GM21529 (cell line): ENCODE results near the gene TFPT.

Experiments
- ATAC-seq: cut with Tn5 transposase; IDR thresholded peaks from one replicate; pipeline ENCODE4 v1.9.1; 2021; ENCODE audit not compliant: unreplicated experiment

TFPT gene

DNA sequence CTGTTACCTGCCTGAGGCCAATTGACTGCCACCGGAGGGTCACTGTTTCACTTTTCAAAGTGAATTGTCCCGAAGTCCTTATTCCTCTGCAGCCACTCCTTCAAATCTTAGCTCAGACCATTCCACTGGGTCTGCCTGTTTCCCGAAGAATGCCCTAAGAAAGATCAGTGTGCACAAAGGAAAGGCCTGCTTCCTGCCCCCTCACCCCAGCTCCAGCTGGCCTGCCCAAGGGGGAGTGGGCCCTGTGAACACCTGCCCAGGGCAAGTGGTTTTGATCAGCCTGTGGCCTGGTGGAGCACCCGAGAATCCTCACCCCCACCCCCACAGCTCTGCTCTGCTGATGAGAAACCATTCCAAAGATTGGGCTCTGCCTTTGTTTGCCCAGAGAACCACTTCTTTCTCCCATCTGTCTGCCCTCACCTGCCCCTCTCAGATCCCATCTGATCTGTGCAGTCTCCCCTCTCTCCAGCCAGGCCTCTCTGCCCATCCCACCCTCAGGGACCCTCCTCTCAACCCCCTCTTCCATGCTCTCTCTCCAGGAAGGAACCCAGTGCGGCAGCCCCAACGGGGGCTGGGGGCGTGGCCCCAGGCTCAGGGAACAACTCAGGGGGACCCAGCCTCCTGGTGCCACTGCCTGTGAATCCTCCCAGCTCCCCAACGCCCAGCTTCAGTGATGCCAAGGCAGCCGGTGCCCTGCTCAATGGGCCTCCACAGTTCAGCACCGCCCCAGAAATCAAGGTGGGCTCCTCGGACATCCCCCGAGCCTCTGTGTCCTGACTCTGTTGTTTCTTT, 33.8 kb upstream of the TFPT start:
- ATAC-seq, result no peak

DNA sequence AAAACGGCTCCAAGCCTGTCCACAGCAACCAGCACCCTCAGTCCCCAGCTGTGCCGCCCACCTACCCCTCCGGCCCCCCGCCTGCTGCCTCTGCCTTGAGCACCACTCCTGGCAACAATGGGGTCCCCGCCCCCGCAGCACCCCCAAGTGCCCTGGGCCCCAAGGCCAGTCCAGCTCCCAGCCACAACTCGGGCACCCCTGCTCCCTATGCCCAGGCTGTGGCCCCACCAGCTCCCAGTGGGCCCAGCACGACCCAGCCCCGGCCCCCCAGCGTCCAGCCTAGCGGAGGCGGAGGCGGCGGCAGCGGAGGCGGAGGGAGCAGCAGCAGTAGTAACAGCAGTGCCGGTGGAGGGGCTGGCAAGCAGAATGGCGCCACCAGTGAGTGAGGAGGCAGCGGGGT, 32.7 kb upstream of the TFPT start:
- no peak for ATAC-seq

DNA sequence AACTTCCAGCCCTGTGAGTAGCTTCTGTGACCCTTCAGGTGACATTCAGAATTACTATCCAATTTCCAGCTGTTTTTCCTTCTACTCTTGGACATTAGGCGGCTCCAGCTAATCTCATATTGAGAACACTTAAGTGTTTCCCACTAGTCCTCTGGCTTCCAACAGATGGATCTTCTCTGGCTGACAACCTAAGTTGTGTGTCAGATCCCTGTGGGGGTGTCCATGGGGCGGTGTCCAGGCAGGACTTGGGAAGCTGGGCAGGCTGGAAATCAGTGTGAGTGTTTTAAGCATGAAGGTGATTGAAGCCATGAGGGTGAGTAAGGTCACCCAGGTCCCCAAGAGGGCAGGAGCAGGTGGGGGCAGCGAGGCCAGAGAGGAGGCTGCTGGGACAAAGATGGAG, 32.2 kb upstream of the TFPT start:
- no peak for ATAC-seq

DNA sequence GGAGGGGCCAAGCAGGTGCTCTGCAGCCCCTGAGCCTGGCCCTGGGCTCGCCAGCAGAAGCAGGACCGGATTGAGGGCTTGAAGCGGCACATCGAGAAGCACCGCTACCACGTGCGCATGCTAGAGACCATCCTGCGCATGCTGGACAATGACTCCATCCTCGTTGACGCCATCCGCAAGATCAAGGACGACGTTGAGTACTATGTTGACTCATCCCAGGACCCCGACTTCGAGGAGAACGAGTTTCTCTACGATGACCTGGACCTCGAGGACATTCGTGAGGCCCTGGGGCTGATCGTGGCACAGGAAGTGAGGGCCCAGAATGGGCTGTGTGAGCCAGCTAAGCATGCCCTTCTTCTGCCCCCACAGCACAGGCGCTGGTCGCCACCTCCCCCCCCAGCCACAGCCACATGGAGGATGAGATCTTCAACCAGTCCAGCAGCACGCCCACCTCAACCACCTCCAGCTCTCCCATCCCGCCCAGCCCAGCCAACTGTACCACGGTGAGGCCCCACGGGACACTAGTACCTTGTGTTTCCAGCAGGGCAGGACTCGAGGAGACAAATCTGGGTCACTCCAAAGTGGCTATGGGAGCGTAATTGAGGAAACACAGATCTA, 30.2 kb upstream of the TFPT start:
- no peak for ATAC-seq

DNA sequence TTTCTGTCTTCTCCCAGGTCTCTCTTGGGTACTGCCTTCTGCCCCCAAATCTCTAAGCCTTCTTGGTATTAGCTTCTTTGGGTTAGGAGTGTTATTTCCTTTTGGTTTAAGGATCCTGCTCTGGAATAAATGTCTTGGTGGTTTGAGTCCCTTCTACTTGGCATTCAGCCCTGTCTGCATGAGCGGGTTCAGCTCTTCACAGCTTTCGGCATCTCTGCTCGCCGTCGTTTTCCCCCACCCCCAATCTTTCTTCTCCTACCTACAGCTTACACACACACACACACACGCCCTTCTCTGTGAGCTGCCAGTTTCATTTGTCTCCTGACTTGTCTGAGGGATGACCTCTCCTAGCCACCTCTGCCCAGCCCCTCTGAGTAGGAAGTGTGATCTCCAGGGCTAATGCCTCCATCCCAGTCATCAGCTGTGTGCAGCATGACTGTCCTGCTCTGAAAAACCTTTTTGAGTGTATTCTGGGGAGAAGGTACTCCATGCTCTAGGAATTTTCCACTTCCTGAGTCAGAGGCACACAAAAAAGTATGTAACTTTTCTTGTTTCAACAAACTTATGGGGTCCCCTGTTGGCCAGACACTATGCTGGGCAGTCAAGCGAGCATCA, 26.8 kb upstream of the TFPT start:
- no peak for ATAC-seq

DNA sequence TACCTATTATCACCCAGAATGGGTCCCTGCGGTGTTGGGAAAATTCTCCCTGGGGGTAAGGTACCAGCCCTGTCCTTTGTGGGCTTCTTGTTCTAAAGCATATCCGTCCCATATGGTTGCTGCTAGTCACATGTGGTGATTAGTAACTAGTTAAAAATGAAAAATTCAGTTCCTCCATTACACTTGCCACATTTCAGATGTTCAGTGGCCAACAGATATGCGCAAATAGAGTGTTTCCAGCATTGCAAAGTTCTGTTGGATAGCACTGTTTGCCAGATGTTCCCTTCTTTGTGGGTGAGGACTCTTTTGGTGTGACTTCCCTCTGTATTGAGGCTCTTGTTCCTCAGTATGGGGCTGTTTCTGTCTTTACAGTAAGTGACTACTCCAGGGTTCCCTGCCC, 25.9 kb upstream of the TFPT start:
- ATAC-seq, result no peak

DNA sequence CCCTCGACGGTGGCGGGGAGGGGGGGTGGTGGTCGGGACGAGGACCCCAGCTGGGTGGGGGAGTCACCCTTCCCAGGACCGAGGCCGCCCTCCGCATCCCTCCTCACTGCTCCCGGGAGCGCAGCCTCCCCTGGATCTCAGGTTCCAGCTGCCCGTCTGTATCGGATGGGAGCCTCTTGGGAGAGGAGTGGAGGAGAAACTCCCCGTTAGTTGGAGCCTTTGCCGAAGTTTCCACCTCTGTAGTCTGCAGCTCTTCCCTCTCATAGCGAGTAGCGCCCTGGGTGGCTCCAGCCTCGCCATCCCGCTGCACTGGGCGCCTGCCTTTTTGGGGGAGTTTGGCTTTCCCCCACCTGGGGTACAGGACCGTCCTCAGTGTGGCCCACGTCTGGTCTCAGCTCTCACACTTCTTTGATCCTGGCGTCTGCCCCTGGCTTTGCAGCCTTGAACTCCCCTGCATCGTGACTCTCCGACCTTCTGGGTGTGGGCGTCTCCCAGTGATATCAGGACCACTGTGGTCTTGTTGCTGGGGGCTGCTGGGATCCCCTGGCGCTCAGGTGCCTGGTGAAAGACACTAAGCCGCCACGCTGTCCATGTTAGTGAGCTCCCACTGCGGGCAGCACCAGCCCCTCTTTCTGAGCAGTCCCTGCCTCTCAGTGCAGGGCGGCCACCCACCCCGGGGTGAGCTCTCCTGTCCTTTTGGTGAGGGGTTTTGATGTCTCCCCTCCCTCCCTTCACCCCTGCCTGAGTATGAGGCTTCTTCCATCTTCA, 23.2 kb upstream of the TFPT start:
- ATAC-seq, result no peak

DNA sequence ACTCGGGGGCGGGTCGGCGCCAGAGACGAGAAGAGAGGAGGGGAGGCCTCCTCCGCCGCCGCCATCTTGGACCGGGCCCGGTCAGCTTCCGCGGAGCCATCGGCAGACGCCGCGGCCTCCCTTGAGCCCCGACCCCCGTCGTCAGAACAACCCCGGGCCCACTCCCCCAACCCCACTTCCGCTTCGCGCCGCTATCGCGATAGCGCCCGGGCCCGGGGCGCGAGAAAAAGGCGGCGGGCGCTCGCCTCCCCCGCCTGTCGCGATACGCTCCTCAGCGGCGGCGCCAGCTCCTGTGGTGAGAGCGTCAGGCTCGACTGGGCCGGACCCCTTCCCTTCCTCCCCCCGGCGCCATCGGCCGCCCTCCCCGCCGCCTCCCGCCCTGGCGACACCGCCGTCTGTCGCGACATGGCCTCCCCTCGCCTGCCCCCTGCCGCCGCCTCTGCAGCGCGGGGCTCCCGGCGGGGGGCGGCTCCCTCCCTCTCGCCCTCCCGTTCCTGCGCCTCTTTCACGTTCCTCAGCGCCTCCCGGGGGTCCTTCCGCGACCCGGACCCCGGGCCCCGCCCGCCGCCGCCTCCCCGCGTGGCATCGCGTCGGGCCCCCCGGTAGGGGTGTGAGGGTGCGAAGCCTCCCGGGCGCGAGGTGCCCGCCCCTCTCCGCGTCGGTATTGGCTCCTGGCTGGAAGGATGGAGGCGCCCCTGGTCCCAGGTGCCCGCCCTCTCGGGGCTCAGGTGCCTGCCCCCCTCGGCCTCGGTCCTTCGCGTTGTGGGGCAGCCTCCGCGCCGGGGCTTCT, 22.4 kb upstream of the TFPT start, which contains the start of gene CNOT3:
TSS of gene CNOT3 (plus strand) at position 64 of the 790 bp plus-strand sequence. CDS start 5,217 bp downstream, outside the sequence.
- no peak for ATAC-seq

DNA sequence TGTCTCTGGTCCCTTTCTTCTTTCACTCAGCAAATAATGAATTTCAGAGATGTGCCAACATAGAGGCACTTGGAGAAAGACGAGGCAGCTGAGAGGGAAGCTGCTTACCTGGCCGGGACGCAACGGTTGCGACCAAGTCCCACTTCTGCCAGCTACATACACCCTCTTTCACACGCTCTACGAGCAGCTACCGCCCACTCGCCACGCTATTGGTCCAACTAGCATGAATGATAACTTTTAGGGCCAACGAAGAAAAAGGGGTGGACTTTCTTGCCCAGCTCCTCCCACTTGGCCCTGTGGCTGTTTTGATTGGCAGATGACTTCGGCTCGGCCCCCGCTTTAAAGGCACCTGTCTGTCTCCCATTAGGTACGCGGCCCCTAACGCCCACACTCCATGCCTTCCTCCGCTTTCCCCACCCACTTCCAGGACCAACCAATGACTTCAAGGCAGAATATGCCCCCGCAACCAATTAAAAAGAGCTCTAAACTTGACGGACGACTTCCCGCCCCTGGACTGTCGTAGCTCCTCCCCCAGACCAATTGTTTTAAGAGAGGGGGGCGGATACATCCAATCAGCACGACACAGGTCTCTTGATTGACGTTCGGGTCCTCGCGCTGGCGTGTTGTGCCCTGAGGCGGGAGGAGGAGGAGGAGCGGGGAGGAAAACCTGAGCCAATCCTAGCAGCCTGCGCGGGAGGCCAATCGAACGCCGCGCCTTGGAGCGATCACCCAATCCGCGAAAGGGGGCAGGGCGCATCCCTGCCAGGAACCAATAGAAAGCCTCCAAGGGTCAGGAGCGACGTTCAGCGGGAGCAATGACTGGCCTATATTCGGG, 21.6 kb upstream of the TFPT start:
- peak; percentile 76 for ATAC-seq

DNA sequence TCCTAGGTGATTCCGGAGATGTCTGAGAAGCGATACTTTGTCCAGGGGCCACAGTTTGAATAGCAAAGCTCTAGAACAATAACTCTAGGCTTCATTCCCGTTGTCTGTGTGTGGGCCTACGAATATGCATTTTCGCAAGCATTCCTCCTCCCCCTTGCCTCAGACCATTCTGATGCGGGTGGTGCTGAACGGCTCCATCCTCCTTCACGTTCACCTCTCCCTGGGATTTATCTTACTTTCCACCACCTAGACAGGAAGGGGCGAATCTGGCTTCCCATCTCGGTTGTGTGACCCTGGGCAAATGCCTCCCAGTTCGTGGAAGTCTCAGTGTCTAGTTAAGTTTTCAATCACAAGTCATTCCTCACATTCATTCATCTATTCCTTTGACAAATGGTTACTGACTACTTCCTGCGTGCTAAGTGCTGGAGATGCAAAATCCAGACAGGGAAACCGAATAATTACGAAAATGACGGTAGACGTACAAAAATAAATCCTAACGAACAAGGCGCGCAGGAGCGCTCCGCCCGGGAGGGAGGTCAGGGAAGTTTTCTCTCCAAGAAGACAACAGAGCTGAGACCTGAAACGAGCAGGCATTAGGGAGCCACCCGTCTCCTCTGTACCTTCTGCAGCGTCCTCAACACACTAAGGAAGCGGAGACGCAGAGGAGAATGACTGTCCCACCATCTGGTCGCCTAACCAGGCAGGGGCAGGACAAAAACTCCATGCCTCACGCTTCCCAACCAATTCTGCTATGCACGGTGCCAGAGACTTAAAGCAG, 20.8 kb upstream of the TFPT start:
- ATAC-seq, result no peak

DNA sequence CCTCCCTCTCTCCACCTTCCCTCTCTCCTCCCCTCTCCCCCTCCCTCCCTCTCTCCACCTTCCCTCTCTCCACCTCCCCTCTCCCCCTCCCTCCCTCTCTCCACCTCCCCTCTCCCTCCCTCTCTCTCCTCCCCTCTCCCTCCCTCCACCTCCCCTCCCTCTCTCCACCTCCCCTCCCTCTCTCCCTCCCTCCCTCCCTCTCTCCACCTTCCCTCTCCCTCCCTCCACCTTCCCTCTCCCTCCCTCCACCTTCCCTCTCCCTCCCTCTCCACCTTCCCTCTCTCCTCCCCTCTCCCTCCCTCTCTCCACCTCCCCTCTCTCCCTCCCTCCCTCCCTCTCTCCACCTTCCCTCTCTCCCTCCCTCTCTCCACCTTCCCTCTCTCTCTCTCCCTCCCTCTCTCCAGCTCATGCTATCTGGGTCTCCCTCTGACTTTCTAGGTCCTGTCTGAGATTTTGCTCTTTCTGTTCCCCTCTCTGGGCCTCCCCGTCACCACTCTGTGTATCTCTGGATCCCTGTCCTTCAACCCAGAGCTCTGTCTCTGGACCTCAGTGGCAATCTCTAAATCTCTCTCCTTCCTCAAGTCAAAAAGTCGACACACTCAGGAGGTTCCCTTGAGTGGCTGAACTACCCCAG, 18.6 kb upstream of the TFPT start:
- ATAC-seq, result no peak

DNA sequence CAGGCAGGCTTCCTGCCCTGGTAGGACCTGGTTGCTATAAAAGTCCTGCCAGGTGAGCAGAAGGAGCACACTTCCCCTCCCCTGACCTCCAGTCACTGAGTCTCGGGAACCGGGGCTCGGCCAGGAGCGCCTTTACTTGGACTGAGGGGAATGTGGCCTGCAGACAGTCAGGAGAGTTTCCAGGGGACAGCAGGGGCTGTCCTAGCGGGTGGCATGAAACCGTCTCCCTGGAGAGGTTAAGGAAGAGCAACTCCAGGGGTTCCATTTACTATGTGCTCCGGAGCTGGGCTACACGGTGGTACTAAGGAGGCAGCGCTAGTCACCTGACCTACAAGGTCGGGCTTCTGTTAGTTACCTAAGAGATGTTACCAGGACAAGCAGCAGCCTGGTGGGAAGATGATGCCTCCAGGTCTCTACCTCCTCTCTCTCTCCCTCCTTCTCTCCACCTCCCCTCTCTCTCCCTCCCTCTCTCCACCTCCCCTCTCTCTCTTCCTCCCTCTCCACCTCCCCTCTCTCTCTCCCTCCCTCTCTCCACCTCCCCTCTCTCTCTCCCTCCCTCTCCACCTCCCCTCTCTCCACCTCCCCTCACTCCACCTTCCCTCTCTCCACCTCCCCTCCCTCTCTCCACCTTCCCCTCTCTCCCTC, 18.0 kb upstream of the TFPT start:
- no peak for ATAC-seq

DNA sequence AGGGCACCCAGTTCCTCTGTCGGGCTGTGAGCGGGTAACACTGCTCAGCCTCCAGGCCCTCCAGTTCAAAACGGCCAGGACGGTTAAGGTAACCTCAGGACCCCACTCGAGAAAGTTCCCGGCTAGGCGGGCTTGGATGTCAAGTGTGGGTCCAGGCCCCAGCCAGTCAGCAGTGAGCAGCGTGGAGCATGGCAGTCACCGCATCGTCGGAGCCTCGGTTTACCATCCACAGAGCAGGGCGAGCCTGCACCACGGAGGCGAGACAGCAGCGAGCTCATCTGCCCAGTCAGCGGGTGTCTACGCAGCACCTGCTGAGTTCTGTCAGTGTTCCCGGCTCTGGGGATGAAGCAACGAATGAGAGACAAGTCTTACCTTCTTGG, 14.2 kb upstream of the TFPT start:
- ATAC-seq, result no peak

DNA sequence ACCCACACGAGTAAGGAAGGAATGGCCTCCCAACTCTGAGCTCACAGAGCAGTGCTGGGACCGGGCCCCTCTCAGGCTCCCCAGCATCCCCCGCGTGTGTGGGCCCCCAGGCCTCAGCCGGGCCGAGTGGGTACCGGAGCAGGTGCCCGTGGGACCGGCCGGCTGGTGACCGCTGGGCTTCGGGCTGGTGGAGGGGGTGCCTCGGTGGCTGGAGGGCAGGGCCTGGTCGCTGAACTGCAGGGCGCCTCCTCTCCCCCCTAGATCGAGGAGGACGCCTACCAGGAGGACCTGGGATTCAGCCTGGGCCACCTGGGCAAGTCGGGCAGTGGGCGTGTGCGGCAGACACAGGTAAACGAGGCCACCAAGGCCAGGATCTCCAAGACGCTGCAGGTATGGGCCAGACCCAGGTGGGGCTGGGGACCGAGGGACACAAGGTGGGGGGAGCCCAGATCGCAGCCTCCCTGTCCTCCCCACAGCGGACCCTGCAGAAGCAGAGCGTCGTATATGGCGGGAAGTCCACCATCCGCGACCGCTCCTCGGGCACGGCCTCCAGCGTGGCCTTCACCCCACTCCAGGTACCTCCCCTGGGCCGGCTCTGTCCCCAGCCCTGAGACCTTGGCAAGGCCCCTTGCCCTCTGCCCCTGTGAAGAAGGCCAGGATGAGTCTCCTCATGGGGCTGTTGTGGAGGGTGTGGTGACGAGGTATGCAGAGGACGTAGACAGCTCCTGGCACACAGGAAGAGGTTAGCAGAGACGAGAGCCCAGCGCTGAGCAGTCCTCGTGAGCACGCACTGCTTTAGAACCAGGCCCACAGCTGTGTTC, 13.5 kb upstream of the TFPT start:
- ATAC-seq, result no peak

DNA sequence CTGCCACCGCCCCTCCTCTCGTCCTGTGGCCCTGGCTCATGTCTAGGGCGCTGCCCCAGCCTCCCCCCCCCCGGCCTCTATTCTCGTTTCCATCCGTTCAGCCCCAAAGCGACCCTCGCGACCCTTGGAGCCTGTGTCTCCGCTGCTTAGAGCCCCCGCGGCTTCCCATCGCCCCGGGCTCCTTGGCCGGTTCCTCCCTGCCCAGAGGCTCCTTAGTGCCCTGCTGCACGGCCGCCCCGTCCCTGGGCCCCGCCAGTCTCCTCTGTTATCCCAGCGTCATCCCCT, 12.9 kb upstream of the TFPT start:
- no peak for ATAC-seq

DNA sequence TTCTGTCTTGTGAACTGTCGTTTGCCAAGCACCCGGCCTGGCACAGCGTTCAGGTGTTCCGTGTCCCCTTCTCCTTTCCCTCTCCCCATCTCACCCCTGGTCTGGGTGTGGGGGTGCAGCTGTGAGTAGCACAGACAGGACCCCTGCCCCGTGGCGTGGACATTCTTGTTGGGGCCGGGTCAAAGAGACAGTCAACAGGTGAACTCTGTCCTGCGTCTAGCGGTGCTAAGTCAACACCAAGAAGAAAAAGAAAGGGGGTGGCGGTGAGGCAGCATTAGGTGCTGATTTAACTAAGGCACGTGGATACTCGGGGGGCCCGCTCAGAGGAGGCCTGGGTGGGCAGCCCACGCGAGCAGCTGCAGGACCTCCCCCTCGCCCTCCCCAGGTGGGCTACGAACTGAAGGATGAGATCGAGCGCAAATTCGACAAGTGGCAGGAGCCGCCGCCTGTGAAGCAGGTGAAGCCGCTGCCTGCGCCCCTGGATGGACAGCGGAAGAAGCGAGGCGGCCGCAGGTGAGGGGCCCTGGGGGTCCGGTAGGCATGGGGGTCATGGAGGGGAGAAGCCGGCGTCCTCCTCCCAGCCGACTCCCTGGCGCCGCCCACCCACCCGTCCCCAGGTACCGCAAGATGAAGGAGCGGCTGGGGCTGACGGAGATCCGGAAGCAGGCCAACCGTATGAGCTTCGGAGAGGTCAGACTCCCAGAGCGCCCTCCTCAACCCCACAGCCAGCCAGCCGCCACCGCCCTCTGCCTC, 12.4 kb upstream of the TFPT start:
- no peak for ATAC-seq

DNA sequence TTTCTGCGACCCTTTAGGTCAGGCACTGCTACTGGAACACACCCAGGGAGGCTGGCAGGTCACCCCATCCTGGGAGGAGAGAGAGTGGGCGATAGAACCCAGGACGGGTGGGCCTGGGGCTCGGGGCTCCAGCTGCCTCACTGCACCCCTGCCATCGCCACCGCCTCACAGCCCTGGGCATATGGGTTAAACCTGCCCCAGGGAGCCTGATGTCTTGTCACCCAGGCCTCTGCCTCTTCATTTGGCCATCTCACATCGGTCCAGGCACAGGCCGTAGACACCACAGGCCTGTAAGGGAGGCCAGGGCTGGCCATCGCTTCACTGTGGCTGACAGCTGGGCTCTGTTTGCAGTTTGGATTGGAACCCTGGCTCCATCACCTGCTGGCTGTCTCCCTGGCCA, 10.3 kb upstream of the TFPT start:
- no peak for ATAC-seq
